CD4-positive, alpha-beta memory T cell (primary cell): ENCODE measurements around the gene DGKH. TPM values are rescaled to one million over a fixed set of nuclear protein-coding genes. Genes with fewer than 3 reads are reported as not detected.
"Not testable (repeated sequence)": the region's sequence is repeated elsewhere in the genome, so short reads cannot be mapped to it uniquely, and the experiment has no call there.

Experiments used
- CTCF ChIA-PET: fragments of 350-600 bp; sonication (Branson Sonifier 250); formaldehyde crosslinking; loops from one replicate; lab custom pipeline; 2021; ENCODE audit warnings: inconsistent platforms; ENCODE audit not compliant: partially characterized antibody; lab: Charles Lee
- POLR2A ChIA-PET: fragments of 350-600 bp; sonication (Branson Sonifier 250); formaldehyde crosslinking; loops from one replicate; lab custom pipeline; 2021; ENCODE audit not compliant: partially characterized antibody; lab: Charles Lee
- DNase-seq, 5 donors: peaks; one replicate each; pipeline versions ENCODE4 v3.0.0 to v3.0.0-alpha.2; 2020 to 2022; ENCODE audit warnings: mixed read lengths in 1 of 5
- H3K27ac ChIP-seq: one replicate; pipeline ENCODE4 v1.7.0; 2013; ENCODE audit warnings: low read depth, low read length
- H3K27me3 ChIP-seq: 2 replicates; pipeline ENCODE4 v1.7.0; 2013; ENCODE audit warnings: mild to moderate bottlenecking, low read length, moderate library complexity; ENCODE audit not compliant: insufficient read depth
- H3K36me3 ChIP-seq: 2 replicates; pipeline ENCODE4 v1.7.0; 2013; ENCODE audit warnings: mild to moderate bottlenecking, low read length, moderate library complexity; ENCODE audit not compliant: insufficient read depth
- H3K4me1 ChIP-seq: 2 replicates; pipeline ENCODE4 v1.7.0; 2013; ENCODE audit warnings: mild to moderate bottlenecking, low read length, moderate library complexity; ENCODE audit not compliant: insufficient read depth
- H3K4me3 ChIP-seq, 2 donors: one replicate each; pipeline ENCODE4 v1.7.0; 2013; ENCODE audit warnings: low read length in 2 of 2, mild to moderate bottlenecking in 1 of 2
- H3K9me3 ChIP-seq, 2 donors: one replicate each; pipeline ENCODE4 v1.7.0; 2013; ENCODE audit warnings: low read length in 2 of 2, control low read depth in 1 of 2; ENCODE audit not compliant: control insufficient read depth in 1 of 2
- H3K27ac Mint-ChIP-seq, 7 donors: one replicate each; pipeline ENCODE4 v1.8.0; 2020 to 2021; ENCODE audit warnings: mixed read lengths in 7 of 7, mild to moderate bottlenecking in 6 of 7, inconsistent platforms in 3 of 7, moderate library complexity in 3 of 7
- H3K27me3 Mint-ChIP-seq, 2 donors: one replicate each; pipeline ENCODE4 v1.8.0; 2020 to 2021; ENCODE audit warnings: mixed read lengths in 2 of 2
- H3K36me3 Mint-ChIP-seq, 2 donors: one replicate each; pipeline ENCODE4 v1.8.0; 2020 to 2021; ENCODE audit warnings: mixed read lengths in 2 of 2, inconsistent platforms in 1 of 2, mild to moderate bottlenecking in 1 of 2
- H3K4me1 Mint-ChIP-seq, 4 donors: one replicate each; pipeline ENCODE4 v1.8.0; 2020 to 2021; ENCODE audit warnings: mixed read lengths in 4 of 4, mild to moderate bottlenecking in 1 of 4
- H3K4me3 Mint-ChIP-seq, 8 donors: one replicate each; pipeline ENCODE4 v1.8.0; 2020 to 2021; ENCODE audit warnings: mixed read lengths in 8 of 8, mild to moderate bottlenecking in 7 of 8, moderate library complexity in 6 of 8, inconsistent platforms in 3 of 8
- H3K9me3 Mint-ChIP-seq, 8 donors: one replicate each; pipeline ENCODE4 v1.8.0; 2020 to 2021; ENCODE audit warnings: mixed read lengths in 8 of 8, mild to moderate bottlenecking in 5 of 8, inconsistent platforms in 3 of 8, moderate library complexity in 1 of 8
- intact Hi-C: fragments of 100-400 bp; cut with micrococcal nuclease; formaldehyde crosslinking; loops from one replicate; pipeline ENCODE4 v1.15.1; 2023
- polyA plus RNA-seq, 2 donors: library from polyadenylated mRNA; unstranded; fragments of 300-500 nt; fragmentation: Illumina TruSeq; gene quantifications; one replicate each; pipeline ENCODE4 v1.2.3, GENCODE V29; 2021
- total RNA-seq, 2 experiments: library from RNA; stranded (reverse); gene quantifications; one replicate each; pipeline ENCODE4 v1.2.3, GENCODE V29; 2021

Gene DGKH
- total and polyA plus RNA-seq, 4 experiments from 2014 or later = 2.1 to 11.6 (median 6.6) TPM

- no peaks in the 10 kb centered on the region for H3K27me3 Mint-ChIP-seq
- H3K9me3 ChIP-seq = no peaks in the 10 kb centered on the region
- peaks cover 12% of the 10 kb centered on the region for H3K4me1 ChIP-seq
- H3K9me3 Mint-ChIP-seq = no peaks in the 10 kb centered on the region
- intact Hi-C loops = no loop called here
- no peaks in the 10 kb centered on the region for H3K27me3 ChIP-seq
- H3K36me3 ChIP-seq = no peaks in the 10 kb centered on the region
- peaks cover 10 to 13% of the 10 kb centered on the region in 2 donors for H3K36me3 Mint-ChIP-seq
- ChIA-PET CTCF (no interaction called here), POLR2A (no interaction called here)
- peaks cover 24 to 31% (median 25%) of the 10 kb centered on the region in 4 donors for H3K4me1 Mint-ChIP-seq
- no peak for DNase-seq
- H3K4me3 ChIP-seq = no peak overlapping the region
- H3K27ac Mint-ChIP-seq = no peak overlapping the region
- no peak overlapping the region for H3K27ac ChIP-seq
- no peak overlapping the region for H3K4me3 Mint-ChIP-seq
Measured at GRCh38 chr13:42068886-42069285, 20.4 kb downstream of the DGKH start.

GRCh38 chr13:42070599-42070998 is 22.2 kb downstream of the DGKH start:
- H3K9me3 ChIP-seq, intact Hi-C loops, H3K36me3 ChIP-seq, H3K27ac ChIP-seq, H3K4me3 Mint-ChIP-seq, H3K27me3 Mint-ChIP-seq, POLR2A ChIA-PET, H3K4me3 ChIP-seq, H3K27me3 ChIP-seq, CTCF ChIA-PET, DNase-seq, H3K9me3 Mint-ChIP-seq: not testable (repeated sequence)
- H3K36me3 Mint-ChIP-seq = peaks cover 8 to 13% of the 10 kb centered on the region in 2 donors
- peak overlapping the region in 1 of 7 donors; percentile 15 for H3K27ac Mint-ChIP-seq
- peaks cover 12% of the 10 kb centered on the region for H3K4me1 ChIP-seq
- peaks cover 28 to 48% (median 34%) of the 10 kb centered on the region in 4 donors for H3K4me1 Mint-ChIP-seq

GRCh38 chr13:42071179-42071578 is 22.7 kb downstream of the DGKH start:
- peaks cover 5 to 13% of the 10 kb centered on the region in 2 donors for H3K36me3 Mint-ChIP-seq
- POLR2A ChIA-PET, DNase-seq, H3K36me3 ChIP-seq, H3K9me3 Mint-ChIP-seq, H3K27me3 Mint-ChIP-seq, H3K9me3 ChIP-seq, H3K4me3 ChIP-seq, H3K27ac ChIP-seq, H3K27me3 ChIP-seq, intact Hi-C loops: not testable (repeated sequence)
- H3K4me1 Mint-ChIP-seq = peaks cover 31 to 54% (median 37%) of the 10 kb centered on the region in 4 donors
- CTCF ChIA-PET = interaction anchor here (1.1 kb wide), 1 partner anchor 13 kb away, joined by 3 read pairs; no protein-coding TSS in a partner anchor
- peak overlapping the region in 5 of 7 donors; percentile 5 to 90 (median 84) for H3K27ac Mint-ChIP-seq
- H3K4me1 ChIP-seq = peaks cover 12% of the 10 kb centered on the region
- peak overlapping the region in 5 of 8 donors; percentile 10 to 77 (median 50) for H3K4me3 Mint-ChIP-seq

- DNase-seq = peak; percentile 5 to 35 (median 13)
Measured at GRCh38 chr13:42071672-42072419, 23.4 kb downstream of the DGKH start.

GRCh38 chr13:42073683-42074082 is 25.2 kb downstream of the DGKH start:
- ChIA-PET POLR2A (no interaction called here), CTCF (interaction anchor here (0.7 kb wide), 1 partner anchor 25 kb away, joined by 3 read pairs; the partner anchor contains the start of gene DGKH)
- no peaks in the 10 kb centered on the region for H3K36me3 ChIP-seq
- H3K27me3 ChIP-seq = no peaks in the 10 kb centered on the region
- no peak for DNase-seq
- peaks cover 12% of the 10 kb centered on the region for H3K4me1 ChIP-seq
- no peak overlapping the region for H3K27ac ChIP-seq
- intact Hi-C loops = no loop called here
- Mint-ChIP-seq H3K9me3 (no peaks in the 10 kb centered on the region), H3K4me1 (peaks cover 31 to 55% (median 37%) of the 10 kb centered on the region in 4 donors), H3K27me3 (no peaks in the 10 kb centered on the region), H3K27ac (no peak overlapping the region), H3K36me3 (peaks cover 3 to 13% of the 10 kb centered on the region in 2 donors), H3K4me3 (no peak overlapping the region)
- H3K9me3 ChIP-seq = no peaks in the 10 kb centered on the region
- H3K4me3 ChIP-seq = no peak overlapping the region

More at GRCh38 chr13:42071672-42072419, 23.4 kb downstream of the DGKH start:
- Histone ChIP-seq H3K4me1 (peaks cover 12% of the 10 kb centered on the region), H3K4me3 (no peak overlapping the region), H3K36me3 (no peaks in the 10 kb centered on the region), H3K9me3 (no peaks in the 10 kb centered on the region), H3K27me3 (no peaks in the 10 kb centered on the region), H3K27ac (no peak overlapping the region)
- Mint-ChIP-seq H3K27me3 (no peaks in the 10 kb centered on the region), H3K4me1 (peaks cover 31 to 55% (median 37%) of the 10 kb centered on the region in 4 donors), H3K9me3 (no peaks in the 10 kb centered on the region), H3K4me3 (peak overlapping the region in 6 of 8 donors; percentile 26 to 77 (median 47)), H3K36me3 (peaks cover 3 to 13% of the 10 kb centered on the region in 2 donors), H3K27ac (peak overlapping the region; percentile 43 to 90 (median 78))
- CTCF ChIA-PET = interaction anchor here (1.1 kb wide), 1 partner anchor 13 kb away, joined by 3 read pairs; no protein-coding TSS in a partner anchor
- POLR2A ChIA-PET = no interaction called here
- intact Hi-C loops = no loop called here

GRCh38 chr13:42075517-42075916 is 27.1 kb downstream of the DGKH start:
- DNase-seq = no peak
- Mint-ChIP-seq H3K27ac (no peak overlapping the region), H3K9me3 (no peaks in the 10 kb centered on the region), H3K4me3 (peak overlapping the region in 3 of 8 donors; percentile 6 to 63 (median 38)), H3K36me3 (peaks cover 0 to 4% of the 10 kb centered on the region in 2 donors), H3K4me1 (peaks cover 29 to 48% (median 36%) of the 10 kb centered on the region in 4 donors), H3K27me3 (no peaks in the 10 kb centered on the region)
- H3K9me3 ChIP-seq = no peaks in the 10 kb centered on the region
- intact Hi-C loops = no loop called here
- H3K4me3 ChIP-seq = no peak overlapping the region
- CTCF ChIA-PET = no interaction called here
- no peaks in the 10 kb centered on the region for H3K36me3 ChIP-seq
- POLR2A ChIA-PET = no interaction called here
- peaks cover 12% of the 10 kb centered on the region for H3K4me1 ChIP-seq
- no peaks in the 10 kb centered on the region for H3K27me3 ChIP-seq
- H3K27ac ChIP-seq = no peak overlapping the region

GRCh38 chr13:42076309-42076713 is 27.9 kb downstream of the DGKH start:
- Mint-ChIP-seq H3K4me1 (peaks cover 23 to 40% (median 29%) of the 10 kb centered on the region in 4 donors), H3K27me3 (no peaks in the 10 kb centered on the region), H3K27ac (no peak overlapping the region), H3K4me3 (no peak overlapping the region), H3K36me3 (no peaks in the 10 kb centered on the region), H3K9me3 (no peaks in the 10 kb centered on the region)
- intact Hi-C loops = no loop called here
- Histone ChIP-seq H3K27ac (no peak overlapping the region), H3K9me3 (no peaks in the 10 kb centered on the region), H3K36me3 (no peaks in the 10 kb centered on the region), H3K4me3 (no peak overlapping the region), H3K27me3 (no peaks in the 10 kb centered on the region), H3K4me1 (peaks cover 12% of the 10 kb centered on the region)
- ChIA-PET CTCF (no interaction called here), POLR2A (no interaction called here)
- no peak for DNase-seq
